ENCODE data around the gene ODF2L. TPM values are rescaled to one million over a fixed set of nuclear protein-coding genes. Genes with fewer than 3 reads are reported as not detected.

ODF2L gene
- total and polyA plus RNA-seq, 12 donors = 6.2 to 55.2 (median 8.4) TPM

DNA sequence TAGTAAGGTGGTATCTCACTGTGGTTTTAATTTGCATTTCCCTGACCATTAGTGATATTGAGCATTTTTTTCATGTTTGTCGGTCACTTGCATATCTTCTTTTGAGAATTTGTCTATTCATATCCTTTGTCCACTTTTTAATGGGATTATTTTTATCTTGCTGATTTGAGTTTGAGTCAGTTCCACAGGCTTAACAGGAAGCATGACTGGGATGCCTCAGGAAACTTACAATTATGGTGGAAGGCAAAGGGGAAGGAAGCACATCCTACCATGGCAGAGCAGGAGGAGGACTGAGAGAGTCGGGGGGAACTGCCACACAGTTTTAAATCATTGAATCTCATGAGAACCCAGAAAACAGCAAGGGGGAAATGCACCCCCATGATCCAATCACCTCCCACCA, 51.1 kb downstream of the ODF2L start:
- DNase-seq (no peak), ATAC-seq (no peak)
- no peaks in the 10 kb centered on the region for H3K36me3 ChIP-seq
- TF ChIP-seq, protein P1, sequence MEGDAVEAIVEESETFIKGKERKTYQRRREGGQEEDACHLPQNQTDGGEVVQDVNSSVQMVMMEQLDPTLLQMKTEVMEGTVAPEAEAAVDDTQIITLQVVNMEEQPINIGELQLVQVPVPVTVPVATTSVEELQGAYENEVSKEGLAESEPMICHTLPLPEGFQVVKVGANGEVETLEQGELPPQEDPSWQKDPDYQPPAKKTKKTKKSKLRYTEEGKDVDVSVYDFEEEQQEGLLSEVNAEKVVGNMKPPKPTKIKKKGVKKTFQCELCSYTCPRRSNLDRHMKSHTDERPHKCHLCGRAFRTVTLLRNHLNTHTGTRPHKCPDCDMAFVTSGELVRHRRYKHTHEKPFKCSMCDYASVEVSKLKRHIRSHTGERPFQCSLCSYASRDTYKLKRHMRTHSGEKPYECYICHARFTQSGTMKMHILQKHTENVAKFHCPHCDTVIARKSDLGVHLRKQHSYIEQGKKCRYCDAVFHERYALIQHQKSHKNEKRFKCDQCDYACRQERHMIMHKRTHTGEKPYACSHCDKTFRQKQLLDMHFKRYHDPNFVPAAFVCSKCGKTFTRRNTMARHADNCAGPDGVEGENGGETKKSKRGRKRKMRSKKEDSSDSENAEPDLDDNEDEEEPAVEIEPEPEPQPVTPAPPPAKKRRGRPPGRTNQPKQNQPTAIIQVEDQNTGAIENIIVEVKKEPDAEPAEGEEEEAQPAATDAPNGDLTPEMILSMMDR (IDR thresholded peaks at IDR 0.05) = no peak
- H3K27ac ChIP-seq = no peak overlapping the region
- H3K4me1 ChIP-seq = no peaks in the 10 kb centered on the region
- intact Hi-C loops (cut with DNase I) = no loop called here
- peaks cover 0 to 19% (median 3%) of the 10 kb centered on the region in 11 donors for H3K9me3 ChIP-seq
- 67 to 69% methylated on average over 2 of the region's 2 CpGs for WGBS, 2 donors
- H3K4me3 ChIP-seq = no peak overlapping the region
- no peaks in the 10 kb centered on the region for H3K27me3 ChIP-seq

GRCh38 chr1:86339906-86340305, 56.2 kb downstream of the ODF2L start:
- H3K36me3 ChIP-seq = no peaks in the 10 kb centered on the region

GRCh38 chr1:86339014-86339812, 56.9 kb downstream of the ODF2L start:
- TF ChIP-seq, protein P1 (IDR thresholded peaks at IDR 0.05) = no peak
- DNase-seq (no peak), ATAC-seq (peak in 1 of 8 donors; percentile 27)
- Histone ChIP-seq H3K4me1 (peaks cover 0 to 5% (median 0%) of the 10 kb centered on the region in 9 donors), H3K4me3 (no peak overlapping the region), H3K27ac (peak overlapping the region in 1 of 10 donors; percentile 81), H3K27me3 (no peaks in the 10 kb centered on the region), H3K36me3 (no peaks in the 10 kb centered on the region), H3K9me3 (peaks cover 0 to 5% (median 0%) of the 10 kb centered on the region in 11 donors)
- WGBS, 2 donors = 49 to 62% methylated on average over 7 of the region's 7 CpGs
- intact Hi-C loops (cut with DNase I) = no loop called here

More at GRCh38 chr1:86339906-86340305, 56.2 kb downstream of the ODF2L start:
- 86 to 93% methylated on average over 7 of the region's 7 CpGs for WGBS, 2 donors
- Histone ChIP-seq H3K4me3 (no peak overlapping the region), H3K9me3 (peaks cover 0 to 12% (median 3%) of the 10 kb centered on the region in 11 donors), H3K27me3 (no peaks in the 10 kb centered on the region), H3K27ac (peak overlapping the region in 1 of 10 donors; percentile 81), H3K4me1 (peaks cover 0 to 5% (median 0%) of the 10 kb centered on the region in 9 donors)
- TF ChIP-seq, protein P1 (IDR thresholded peaks at IDR 0.05) = no peak
- no peak for DNase-seq
- no peak for ATAC-seq
- intact Hi-C loops (cut with DNase I) = no loop called here

GRCh38 chr1:86335916-86336315, 60.2 kb downstream of the ODF2L start:
- peaks cover 0 to 5% (median 0%) of the 10 kb centered on the region in 9 donors for H3K4me1 ChIP-seq
- 67 to 82% methylated on average over 1 of the region's 1 CpG for WGBS, 2 donors
- no peaks in the 10 kb centered on the region for H3K36me3 ChIP-seq
- no peak for DNase-seq
- H3K27me3 ChIP-seq = no peaks in the 10 kb centered on the region
- no peak for ATAC-seq
- TF ChIP-seq, protein P1 (IDR thresholded peaks at IDR 0.05) = no peak
- H3K27ac ChIP-seq = no peak overlapping the region
- intact Hi-C loops (cut with DNase I) = no loop called here
- no peak overlapping the region for H3K4me3 ChIP-seq
- H3K9me3 ChIP-seq = peaks cover 0 to 16% (median 0%) of the 10 kb centered on the region in 11 donors

Data from heart right ventricle (tissue), 16 donors.